NOMO-1 treated with dmso at 0.1 percent for 144 hours (cell line): ENCODE data around the gene DNASE1.
"Not testable (repeated sequence)": the region's sequence is repeated elsewhere in the genome, so short reads cannot be mapped to it uniquely, and the experiment has no call there.

Source experiments
- DNase-seq: peaks from one replicate; lab custom pipeline; 2025; ENCODE audit not compliant: unreplicated experiment; lab: John Stamatoyannopoulos, UW

The DNASE1 gene

GRCh38 chr16:3640632-3641501 is 13.6 kb upstream of the DNASE1 start:
- no peak for DNase-seq

- DNase-seq: no peak
These were observed 12.6 kb upstream of the DNASE1 start for GRCh38 chr16:3641801-3642396.

GRCh38 chr16:3642397-3643094 is 11.9 kb upstream of the DNASE1 start:
- no peak for DNase-seq

GRCh38 chr16:3643095-3643730 is 11.3 kb upstream of the DNASE1 start:
- DNase-seq: no peak

GRCh38 chr16:3645108-3645503 is 9.4 kb upstream of the DNASE1 start:
- no peak for DNase-seq

- no peak for DNase-seq
These were observed 8.8 kb upstream of the DNASE1 start for GRCh38 chr16:3645504-3646347.

GRCh38 chr16:3646348-3646920 is 8.1 kb upstream of the DNASE1 start:
- DNase-seq: no peak

GRCh38 chr16:3650631-3651265 is 3.7 kb upstream of the DNASE1 start:
- no peak for DNase-seq

GRCh38 chr16:3651461-3652372 is 2.8 kb upstream of the DNASE1 start:
- no peak for DNase-seq

GRCh38 chr16:3652373-3653195 is 1.9 kb upstream of the DNASE1 start:
- DNase-seq: no peak

- no peak for DNase-seq
These were observed 522 bp downstream of the DNASE1 start for GRCh38 chr16:3655030-3655395.

- DNase-seq: no peak
These were observed 1.1 kb downstream of the DNASE1 start for GRCh38 chr16:3655396-3656159.

- not testable (repeated sequence) for DNase-seq
These were observed 1.6 kb downstream of the DNASE1 start for GRCh38 chr16:3656160-3656490.

- DNase-seq: no peak
These were observed 2.3 kb downstream of the DNASE1 start for GRCh38 chr16:3656491-3657468.

GRCh38 chr16:3659251-3659650 is 4.8 kb downstream of the DNASE1 start:
- DNase-seq: no peak

GRCh38 chr16:3661311-3661710 is 6.8 kb downstream of the DNASE1 start:
- DNase-seq: no peak
